HG02852 (cell line): ENCODE results near the gene NAA20.

ENCODE experiments used
- ATAC-seq: cut with Tn5 transposase; IDR thresholded peaks from one replicate; pipeline ENCODE4 v1.9.1; 2021; ENCODE audit warnings: mild to moderate bottlenecking, moderate library complexity; ENCODE audit not compliant: unreplicated experiment

Gene NAA20

GRCh38 chr20:20070871-20071726 is 53.9 kb downstream of the NAA20 start:
- no peak for ATAC-seq

GRCh38 chr20:20073801-20074371 is 56.7 kb downstream of the NAA20 start:
- no peak for ATAC-seq

- ATAC-seq: no peak
Measured at GRCh38 chr20:20075032-20075431, 57.9 kb downstream of the NAA20 start.

- ATAC-seq: no peak
Measured at GRCh38 chr20:20076297-20077065, 59.3 kb downstream of the NAA20 start.

GRCh38 chr20:20078041-20078440 is 60.9 kb downstream of the NAA20 start:
- ATAC-seq: no peak

- no peak for ATAC-seq
Measured at GRCh38 chr20:20079102-20079784, 62.1 kb downstream of the NAA20 start.
